Left hindlimb (tissue), 1 donor: ENCODE data around the gene FCGR2B.
"Not testable (repeated sequence)": the region's sequence is repeated elsewhere in the genome, so short reads cannot be mapped to it uniquely, and the experiment has no call there.

ENCODE experiments used
- DNase-seq: peaks from one replicate; pipeline ENCODE4 v3.0.0-alpha.2; 2018

FCGR2B gene

DNA sequence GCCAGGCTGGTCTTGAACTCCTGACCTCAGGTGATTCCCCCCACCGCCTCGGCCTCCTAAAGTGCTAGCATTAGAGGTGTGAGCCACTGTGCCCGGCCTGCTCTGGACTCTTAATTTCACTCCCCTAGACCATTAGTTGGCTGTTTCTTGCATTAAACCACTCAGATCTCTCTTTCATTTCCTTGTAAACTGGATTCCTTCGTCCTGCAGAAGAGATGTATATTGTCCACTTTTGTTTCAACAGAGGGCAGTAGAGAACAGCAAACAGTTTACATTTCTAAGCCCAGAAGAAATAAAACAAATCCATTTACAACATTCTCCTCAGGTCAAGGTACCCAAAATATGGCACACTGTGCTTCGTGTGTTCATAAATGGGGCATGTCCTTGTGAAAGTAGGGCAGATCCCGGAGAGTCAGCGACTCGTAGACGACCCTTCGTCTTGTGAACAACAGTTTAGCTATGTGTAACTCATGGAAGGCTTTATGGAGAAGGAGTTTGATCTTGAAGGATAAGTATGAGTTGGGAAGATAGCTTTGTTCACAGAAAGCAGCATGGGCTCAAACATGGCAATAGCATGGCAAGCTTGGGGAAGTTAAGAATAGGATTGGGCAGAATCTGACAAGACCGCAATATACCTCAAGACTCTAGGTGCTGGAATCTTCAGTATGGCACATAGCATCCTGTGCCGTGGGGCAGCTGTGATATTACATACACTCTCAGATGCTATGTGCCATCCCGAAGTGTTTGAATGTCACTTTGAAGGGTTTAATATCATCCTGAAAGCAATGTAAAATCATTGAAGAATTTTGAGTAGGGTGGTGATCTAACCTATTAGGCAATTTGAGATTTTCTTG is 15.2 kb upstream of the FCGR2B start:
- not testable (repeated sequence) for DNase-seq

DNA sequence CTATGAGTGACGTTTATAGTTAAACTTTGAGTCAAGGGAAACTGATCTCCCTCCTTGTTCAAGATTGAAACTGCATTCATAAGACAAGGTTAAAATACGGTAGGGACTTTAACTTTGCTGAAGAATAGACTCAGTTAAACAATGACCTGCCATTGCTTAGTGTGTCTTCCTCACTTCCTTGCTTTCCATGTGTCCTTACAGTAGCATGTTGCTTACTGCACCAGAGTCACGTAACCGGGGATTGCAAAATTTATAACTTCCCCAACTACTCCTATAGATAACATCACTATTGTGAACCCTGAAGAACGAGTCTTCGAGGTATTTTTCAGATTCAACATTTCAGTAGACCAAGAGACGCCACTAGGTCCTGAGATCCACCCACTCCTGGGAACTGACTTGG is 9.4 kb upstream of the FCGR2B start:
- DNase-seq, result not testable (repeated sequence)

GRCh38 chr1:161653971-161654370 is 9.0 kb upstream of the FCGR2B start:
- DNase-seq, result not testable (repeated sequence)

GRCh38 chr1:161658524-161658923 is 4.4 kb upstream of the FCGR2B start:
- not testable (repeated sequence) for DNase-seq

DNA sequence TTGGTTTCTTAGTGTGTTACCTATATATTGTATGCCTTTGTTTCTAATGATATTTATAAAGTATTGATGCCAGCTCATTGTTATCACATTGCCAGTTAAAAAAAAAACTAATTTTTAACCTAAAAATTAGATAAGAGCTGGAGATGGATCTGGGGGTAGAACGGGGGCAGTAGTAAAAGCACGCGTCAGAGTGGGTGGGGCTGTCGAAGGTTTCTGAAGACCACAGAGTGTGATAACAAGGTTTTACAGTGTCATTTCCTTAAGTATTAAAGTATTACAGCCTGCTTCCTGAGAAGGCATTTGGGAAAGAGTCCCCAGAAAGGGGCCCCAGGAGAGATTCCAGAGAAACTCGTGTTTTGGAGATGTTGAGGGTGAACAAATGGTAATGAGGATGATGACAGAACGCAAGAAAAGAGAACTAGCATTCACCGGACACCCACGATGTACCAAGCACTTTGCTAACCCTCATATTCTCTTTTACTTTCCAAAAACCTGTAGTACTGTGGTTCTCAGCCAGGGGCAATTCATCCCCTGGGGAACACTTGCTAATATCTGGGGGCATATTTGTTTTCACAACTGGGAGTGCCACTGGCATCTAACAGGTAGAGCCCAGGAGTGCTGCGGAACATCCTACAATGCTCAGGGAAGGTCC is 1.2 kb upstream of the FCGR2B start:
- not testable (repeated sequence) for DNase-seq

DNA sequence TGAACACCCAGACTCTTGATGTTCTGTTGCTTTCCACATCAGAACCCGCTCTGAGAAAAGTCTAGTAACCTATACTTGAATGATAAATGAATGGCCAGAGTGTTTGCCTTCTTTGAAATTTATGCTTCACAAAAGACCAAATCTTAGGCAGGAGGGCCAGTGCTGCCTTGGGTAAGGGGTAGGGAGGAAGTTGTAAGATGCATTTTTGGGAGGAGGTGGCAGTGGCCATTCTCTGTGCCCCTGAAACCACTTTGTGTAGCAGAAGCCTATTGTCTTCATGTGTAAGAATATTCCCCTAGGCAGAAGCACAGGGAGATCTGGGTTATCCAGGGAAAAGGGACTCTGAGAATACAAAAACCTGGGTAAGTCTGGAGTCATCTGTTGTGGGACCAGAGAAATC is 626 bp downstream of the FCGR2B start:
- DNase-seq, result not testable (repeated sequence)

DNA sequence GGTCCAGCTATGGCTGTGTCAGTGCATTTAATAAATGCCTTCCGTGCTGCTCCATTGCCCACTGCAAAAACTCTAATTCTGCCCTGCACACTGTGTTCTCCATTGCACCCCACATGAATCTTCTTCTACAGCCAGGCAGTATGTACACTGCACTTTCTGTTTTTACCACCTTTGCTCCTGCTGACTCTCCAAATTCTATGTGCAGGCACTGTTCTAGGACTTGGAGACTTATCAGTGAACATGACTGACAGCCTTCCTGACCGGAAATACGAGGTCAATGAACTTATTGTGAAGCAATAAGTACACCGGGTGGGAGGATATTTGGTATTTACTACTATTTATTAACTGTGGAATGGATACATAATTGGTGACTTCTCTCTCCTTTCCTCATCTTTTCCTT is 1.7 kb downstream of the FCGR2B start:
- DNase-seq, result not testable (repeated sequence)

- DNase-seq, result not testable (repeated sequence)
These were observed 8.4 kb downstream of the FCGR2B start for GRCh38 chr1:161671045-161672020.

GRCh38 chr1:161673437-161673836 is 10.5 kb downstream of the FCGR2B start:
- not testable (repeated sequence) for DNase-seq

DNA sequence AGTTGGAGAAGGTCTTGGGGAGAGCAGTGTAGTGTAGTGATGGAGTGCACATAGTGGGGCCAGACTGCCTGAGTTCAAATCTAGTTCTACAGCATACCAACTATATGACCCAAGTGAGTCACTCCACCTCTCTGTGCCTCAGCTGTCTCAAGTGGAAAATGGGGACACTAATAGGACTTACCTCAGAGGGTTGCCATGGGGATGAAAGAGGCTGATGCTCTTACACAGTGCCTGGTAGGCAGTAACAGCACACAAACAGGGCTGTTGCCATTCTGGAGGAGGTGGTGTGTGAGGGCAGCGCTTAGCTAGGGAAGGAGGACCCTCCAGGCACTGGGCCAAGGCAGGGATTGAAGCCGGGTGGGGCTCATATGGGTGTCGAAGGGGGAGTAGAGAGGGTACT is 11.5 kb downstream of the FCGR2B start:
- DNase-seq, result not testable (repeated sequence)

DNA sequence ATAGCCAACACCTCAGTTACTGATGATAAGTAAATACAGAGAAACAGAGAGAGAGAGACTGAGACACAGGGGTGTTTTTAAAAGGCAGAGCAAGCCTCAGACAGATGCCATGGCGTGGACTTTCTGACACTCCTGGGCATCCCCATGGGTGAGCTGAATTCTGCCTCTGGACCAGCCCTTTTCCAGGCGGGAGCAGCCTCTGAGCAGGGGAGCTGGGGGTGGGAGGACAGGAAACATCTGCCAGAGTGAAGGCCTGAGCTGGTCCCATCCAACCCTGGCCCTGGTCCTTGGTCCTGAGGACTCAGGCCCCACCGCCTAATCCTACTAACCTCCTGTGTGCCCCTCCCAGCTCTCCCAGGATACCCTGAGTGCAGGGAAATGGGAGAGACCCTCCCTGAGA is 12.0 kb downstream of the FCGR2B start:
- DNase-seq, result not testable (repeated sequence)

DNA sequence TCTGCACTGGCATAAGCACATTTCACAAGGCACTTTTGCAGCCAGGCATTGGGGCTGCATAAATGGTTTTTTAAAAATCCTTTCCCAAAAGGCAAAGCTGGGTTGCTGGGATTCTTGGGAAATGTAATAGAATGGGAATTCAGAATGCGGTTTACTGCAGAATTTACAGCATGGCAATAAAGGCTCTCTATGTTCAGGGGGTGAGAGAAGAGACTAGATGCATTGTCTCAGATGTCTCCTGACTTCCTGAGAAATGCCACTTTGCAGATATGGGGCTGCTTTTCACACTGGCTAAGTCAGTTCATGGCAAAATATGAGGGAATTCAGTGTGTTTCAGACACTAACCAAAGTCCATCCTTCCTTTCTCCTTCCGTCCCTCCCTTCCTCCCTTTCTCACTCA is 13.5 kb downstream of the FCGR2B start:
- DNase-seq, result no peak

DNA sequence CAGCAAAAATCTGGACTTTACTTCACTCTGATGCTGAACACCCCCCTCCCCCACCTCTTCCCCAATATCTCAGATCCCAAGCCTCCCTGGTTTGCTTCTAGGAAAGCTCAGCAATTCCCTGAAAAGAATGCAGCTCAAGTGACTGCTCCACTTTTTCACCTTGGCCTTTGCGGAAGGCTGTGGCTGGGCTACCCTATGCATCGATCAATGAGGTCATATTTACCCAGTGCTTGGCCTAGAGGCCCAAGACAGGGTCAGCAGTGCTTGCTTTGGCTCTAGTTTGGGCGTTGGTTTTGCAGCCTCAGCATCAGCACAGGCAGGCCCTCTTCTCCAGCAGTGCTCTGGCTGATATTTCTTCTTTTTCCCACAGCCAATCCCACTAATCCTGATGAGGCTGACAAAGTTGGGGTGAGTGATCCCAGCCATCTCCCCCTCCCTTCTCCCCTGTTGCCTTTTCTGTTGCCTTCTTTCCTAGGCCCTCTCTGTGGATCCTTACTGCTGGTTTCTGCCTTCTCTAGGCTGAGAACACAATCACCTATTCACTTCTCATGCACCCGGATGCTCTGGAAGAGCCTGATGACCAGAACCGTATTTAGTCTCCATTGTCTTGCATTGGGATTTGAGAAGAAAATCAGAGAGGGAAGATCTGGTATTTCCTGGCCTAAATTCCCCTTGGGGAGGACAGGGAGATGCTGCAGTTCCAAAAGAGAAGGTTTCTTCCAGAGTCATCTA is 14.2 kb downstream of the FCGR2B start:
- DNase-seq, result no peak

GRCh38 chr1:161678500-161678899 is 15.6 kb downstream of the FCGR2B start:
- DNase-seq, result no peak

GRCh38 chr1:161681879-161682278 is 18.9 kb downstream of the FCGR2B start:
- DNase-seq, result no peak

DNA sequence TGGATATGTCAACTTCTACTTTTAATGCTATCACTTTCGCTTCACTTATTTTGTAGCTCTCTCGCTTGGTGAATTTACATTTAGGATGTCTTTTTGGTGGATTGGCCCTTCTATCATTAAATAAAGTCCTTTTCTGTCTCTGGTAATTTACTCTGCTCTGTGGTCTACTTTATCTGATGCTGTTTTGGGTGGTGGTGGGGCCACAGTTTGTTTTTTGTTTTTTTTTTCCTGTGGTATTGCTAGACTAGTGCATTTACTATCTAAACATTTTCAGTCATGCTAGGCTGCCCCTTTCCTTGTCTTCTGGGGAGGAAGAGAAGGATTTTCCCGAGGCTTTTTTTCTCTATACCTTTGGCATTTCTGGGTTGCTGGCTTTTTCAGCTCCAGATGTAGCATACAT is 26.0 kb downstream of the FCGR2B start:
- no peak for DNase-seq

DNA sequence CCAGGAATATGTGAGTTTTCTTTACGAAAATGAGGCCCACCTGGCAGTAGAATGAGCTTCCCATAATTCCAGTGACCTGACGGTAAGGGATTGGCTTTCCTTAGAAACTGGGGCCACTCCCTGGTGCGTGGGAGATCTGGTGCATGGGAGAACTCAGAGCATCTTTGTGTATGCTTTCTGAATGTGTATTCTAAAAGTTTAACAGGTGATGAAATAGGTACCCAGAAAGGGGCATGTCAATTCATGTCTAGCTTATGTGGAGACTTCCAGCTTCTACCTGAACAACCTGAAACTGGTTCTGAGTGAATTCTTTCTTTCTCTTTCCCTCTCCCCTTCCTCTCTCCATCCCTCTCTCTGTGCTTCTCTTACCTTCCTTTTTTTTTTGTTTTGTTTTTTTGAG is 28.9 kb downstream of the FCGR2B start:
- no peak for DNase-seq

DNA sequence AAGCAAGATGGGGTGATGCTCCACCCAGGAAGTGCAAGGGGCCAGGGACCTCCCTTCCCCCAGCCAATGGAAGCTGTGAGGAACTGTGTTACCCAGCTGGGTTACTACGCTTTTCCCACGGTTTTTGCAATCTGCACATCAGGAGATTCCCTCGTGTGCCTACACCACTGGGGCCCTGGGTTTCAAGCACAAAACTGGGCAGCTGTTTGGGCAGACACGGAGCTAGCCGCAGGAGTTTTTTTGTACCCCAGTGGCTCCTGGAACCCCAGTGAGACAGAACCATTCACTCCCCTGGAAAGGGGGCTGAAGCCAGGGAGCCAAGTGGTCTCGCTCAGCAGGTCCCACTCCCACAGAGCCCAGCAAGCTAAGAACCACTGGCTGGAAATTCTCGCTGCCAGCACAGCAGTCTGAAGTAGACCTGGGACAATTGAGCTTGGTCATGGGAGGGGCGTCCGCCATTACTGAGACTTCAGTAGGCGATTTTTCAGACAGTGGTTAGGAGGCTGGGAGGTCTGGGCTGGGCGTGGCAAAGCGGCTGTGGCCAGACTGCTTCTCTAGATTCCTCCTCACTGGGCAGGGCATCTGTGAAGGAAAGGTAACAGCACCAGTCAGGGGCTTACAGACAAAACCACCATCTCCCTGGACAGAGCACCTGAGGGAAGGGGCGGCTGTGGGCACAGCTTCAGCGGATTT is 30.2 kb downstream of the FCGR2B start:
- not testable (repeated sequence) for DNase-seq

DNA sequence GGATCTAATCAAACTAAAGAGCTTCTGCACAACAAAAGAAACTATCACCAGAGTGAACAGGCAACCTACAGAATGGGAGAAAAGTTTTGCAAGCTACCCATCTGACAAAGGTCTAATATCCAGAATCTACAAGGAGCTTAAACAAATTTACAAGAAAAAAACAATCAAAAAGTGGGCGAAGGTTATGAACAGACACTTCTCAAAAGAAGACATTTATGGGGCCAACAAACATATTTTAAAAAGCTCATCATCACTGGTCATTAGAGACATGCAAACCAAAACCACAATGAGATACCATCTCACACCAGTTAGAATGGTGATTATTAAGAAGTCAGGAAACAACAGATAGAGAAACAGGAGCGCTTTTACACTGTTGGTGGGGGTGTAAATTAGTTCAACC is 35.4 kb downstream of the FCGR2B start:
- DNase-seq, result not testable (repeated sequence)

DNA sequence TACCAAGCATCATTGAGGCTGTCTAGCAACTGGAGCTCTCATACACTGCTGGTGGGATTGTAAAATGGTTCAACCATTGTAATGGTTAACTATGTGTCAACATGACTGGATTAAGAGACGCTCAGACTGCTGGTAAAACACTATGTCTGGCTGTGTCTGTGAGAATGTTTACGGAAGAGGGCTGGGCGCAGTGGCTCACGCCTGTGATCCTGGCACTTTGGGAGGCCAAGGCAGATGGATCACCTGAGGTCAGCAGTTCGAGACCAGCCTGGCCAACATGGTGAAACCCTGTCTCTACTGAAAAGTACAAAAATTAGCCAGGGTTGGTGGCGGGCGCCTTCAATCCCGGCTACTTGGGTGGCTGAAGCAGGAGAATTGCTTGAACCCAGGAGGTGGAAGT is 39.3 kb downstream of the FCGR2B start:
- DNase-seq, result no peak

DNA sequence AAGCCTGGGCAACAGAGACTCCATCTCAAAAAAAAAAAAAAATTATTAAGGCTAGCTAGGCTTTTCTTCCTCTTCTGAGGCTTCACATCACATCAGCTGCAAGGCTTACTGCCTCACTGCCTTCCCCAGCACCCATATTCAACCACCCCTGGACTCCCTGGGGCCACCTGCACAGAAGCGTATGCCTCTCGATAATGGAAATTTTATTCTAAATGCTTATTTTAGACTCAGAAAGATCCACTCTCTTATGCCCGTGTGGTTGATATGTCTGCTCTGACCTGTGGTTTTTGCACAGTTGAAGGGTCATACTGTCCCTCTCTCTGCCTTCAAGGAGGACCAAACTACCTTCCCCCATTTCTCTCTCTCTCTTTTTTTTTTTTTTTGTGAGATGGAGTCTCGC is 42.6 kb downstream of the FCGR2B start:
- no peak for DNase-seq

DNA sequence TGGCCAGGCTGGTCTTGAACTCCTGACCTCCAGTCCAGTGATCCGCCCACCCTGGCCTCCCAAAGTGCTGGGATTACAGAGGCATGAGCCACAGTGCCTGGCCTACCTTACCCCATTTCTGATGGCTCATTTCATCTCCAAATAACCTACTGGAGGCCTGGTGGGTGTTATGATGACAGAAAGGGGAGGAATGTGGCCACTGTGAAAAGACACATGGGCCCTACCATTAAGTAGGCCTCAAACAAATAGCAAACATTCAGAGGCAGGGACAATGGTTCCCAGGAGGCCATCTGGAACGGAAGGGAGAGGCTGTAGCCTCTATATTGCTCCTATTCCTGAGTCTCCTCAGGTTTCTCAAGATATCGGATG is 43.2 kb downstream of the FCGR2B start:
- no peak for DNase-seq
